Mucosa of stomach (tissue), 1 donor: ENCODE data around the gene KRTAP16-1.

Experiments used
- H3K27me3 ChIP-seq: one replicate; pipeline ENCODE4 v1.7.0; 2013; ENCODE audit warnings: mild to moderate bottlenecking, low read length; ENCODE audit not compliant: control insufficient read depth, insufficient read depth
- H3K36me3 ChIP-seq: one replicate; pipeline ENCODE4 v1.7.0; 2013; ENCODE audit warnings: low read length; ENCODE audit not compliant: control insufficient read depth, insufficient read depth
- H3K4me1 ChIP-seq: one replicate; pipeline ENCODE4 v1.7.0; 2013; ENCODE audit warnings: mild to moderate bottlenecking, low read length; ENCODE audit not compliant: control insufficient read depth, insufficient read depth
- H3K4me3 ChIP-seq: one replicate; pipeline ENCODE4 v1.7.0; 2013; ENCODE audit warnings: low read length
- H3K9ac ChIP-seq: one replicate; pipeline ENCODE4 v1.7.0; 2013; ENCODE audit warnings: mild to moderate bottlenecking, low read length, moderate library complexity
- H3K9me3 ChIP-seq: one replicate; pipeline ENCODE4 v1.7.0; 2013; ENCODE audit warnings: mild to moderate bottlenecking, low read length, moderate library complexity; ENCODE audit not compliant: control insufficient read depth
- donor health status: Pancreatic carcinoma.

KRTAP16-1 gene

GRCh38 chr17:41327411-41328120 lies 18.5 kb upstream of the KRTAP16-1 start:
- Histone ChIP-seq H3K27me3 (no peaks in the 10 kb centered on the region), H3K4me3 (no peak overlapping the region), H3K36me3 (no peaks in the 10 kb centered on the region), H3K4me1 (no peaks in the 10 kb centered on the region), H3K9me3 (no peaks in the 10 kb centered on the region), H3K9ac (no peak overlapping the region)

GRCh38 chr17:41326173-41327145 lies 17.4 kb upstream of the KRTAP16-1 start:
- H3K4me3 ChIP-seq, result no peak overlapping the region
- no peaks in the 10 kb centered on the region for H3K27me3 ChIP-seq
- no peaks in the 10 kb centered on the region for H3K9me3 ChIP-seq
- H3K36me3 ChIP-seq, result no peaks in the 10 kb centered on the region
- H3K9ac ChIP-seq, result no peak overlapping the region
- H3K4me1 ChIP-seq, result no peaks in the 10 kb centered on the region

- H3K9me3 ChIP-seq, result no peaks in the 10 kb centered on the region
- no peaks in the 10 kb centered on the region for H3K36me3 ChIP-seq
- no peaks in the 10 kb centered on the region for H3K4me1 ChIP-seq
- no peak overlapping the region for H3K4me3 ChIP-seq
- no peak overlapping the region for H3K9ac ChIP-seq
- H3K27me3 ChIP-seq, result no peaks in the 10 kb centered on the region
Observed at GRCh38 chr17:41325611-41326010, 16.5 kb upstream of the KRTAP16-1 start.

- Histone ChIP-seq H3K4me3 (no peak overlapping the region), H3K27me3 (no peaks in the 10 kb centered on the region), H3K36me3 (no peaks in the 10 kb centered on the region), H3K9me3 (no peaks in the 10 kb centered on the region), H3K4me1 (no peaks in the 10 kb centered on the region), H3K9ac (no peak overlapping the region)
Observed at GRCh38 chr17:41325126-41325525, 16.0 kb upstream of the KRTAP16-1 start.

- Histone ChIP-seq H3K9ac (no peak overlapping the region), H3K36me3 (no peaks in the 10 kb centered on the region), H3K9me3 (no peaks in the 10 kb centered on the region), H3K4me1 (no peaks in the 10 kb centered on the region), H3K27me3 (no peaks in the 10 kb centered on the region), H3K4me3 (no peak overlapping the region)
Observed at GRCh38 chr17:41324180-41325075, 15.3 kb upstream of the KRTAP16-1 start.

GRCh38 chr17:41322903-41323895 lies 14.1 kb upstream of the KRTAP16-1 start:
- Histone ChIP-seq H3K9ac (no peak overlapping the region), H3K4me3 (no peak overlapping the region), H3K4me1 (no peaks in the 10 kb centered on the region), H3K27me3 (no peaks in the 10 kb centered on the region), H3K36me3 (no peaks in the 10 kb centered on the region), H3K9me3 (no peaks in the 10 kb centered on the region)

GRCh38 chr17:41322094-41322902 lies 13.2 kb upstream of the KRTAP16-1 start:
- H3K36me3 ChIP-seq, result no peaks in the 10 kb centered on the region
- H3K4me3 ChIP-seq, result no peak overlapping the region
- H3K27me3 ChIP-seq, result no peaks in the 10 kb centered on the region
- no peak overlapping the region for H3K9ac ChIP-seq
- no peaks in the 10 kb centered on the region for H3K9me3 ChIP-seq
- no peaks in the 10 kb centered on the region for H3K4me1 ChIP-seq

GRCh38 chr17:41318231-41318630 lies 9.1 kb upstream of the KRTAP16-1 start:
- H3K4me1 ChIP-seq, result no peaks in the 10 kb centered on the region
- H3K4me3 ChIP-seq, result no peak overlapping the region
- H3K36me3 ChIP-seq, result no peaks in the 10 kb centered on the region
- no peak overlapping the region for H3K9ac ChIP-seq
- no peaks in the 10 kb centered on the region for H3K9me3 ChIP-seq
- no peaks in the 10 kb centered on the region for H3K27me3 ChIP-seq

GRCh38 chr17:41315814-41316445 lies 6.8 kb upstream of the KRTAP16-1 start:
- Histone ChIP-seq H3K27me3 (no peaks in the 10 kb centered on the region), H3K36me3 (no peaks in the 10 kb centered on the region), H3K4me1 (no peaks in the 10 kb centered on the region), H3K4me3 (no peak overlapping the region), H3K9ac (no peak overlapping the region), H3K9me3 (no peaks in the 10 kb centered on the region)

GRCh38 chr17:41315204-41315794 lies 6.2 kb upstream of the KRTAP16-1 start, which contains the start of gene KRTAP17-1:
Gene KRTAP17-1 (minus strand): TSS chr17:41315710. CDS start chr17:41315650, 60 bp downstream.
- Histone ChIP-seq H3K9me3 (no peaks in the 10 kb centered on the region), H3K9ac (no peak within 1 kb of the TSS), H3K36me3 (no peaks in the 10 kb centered on the region), H3K27me3 (no peaks in the 10 kb centered on the region), H3K4me3 (no peak within 1 kb of the TSS), H3K4me1 (no peaks in the 10 kb centered on the region)
